ENCODE data around the gene DPP8.

DPP8 gene

DNA sequence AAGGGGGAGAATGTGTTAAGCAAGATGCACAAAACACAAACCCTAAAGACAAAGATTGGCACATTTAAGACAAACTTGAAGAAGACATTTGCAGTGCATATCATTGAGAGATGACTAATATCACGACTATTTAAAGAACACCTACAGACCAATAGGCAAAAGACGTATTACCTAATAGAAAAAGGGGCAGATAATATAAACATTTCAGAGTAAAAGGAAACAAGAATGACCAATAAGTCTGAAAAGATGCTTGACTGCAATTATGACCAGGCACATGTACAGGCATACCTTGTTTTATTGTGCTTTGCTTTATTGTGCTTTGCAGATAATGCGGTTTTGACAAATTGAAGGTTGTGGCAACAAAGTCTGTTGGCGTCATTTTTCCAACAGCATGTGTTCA, 17.7 kb upstream of the DPP8 start:
- TF ChIP-seq, protein P1, sequence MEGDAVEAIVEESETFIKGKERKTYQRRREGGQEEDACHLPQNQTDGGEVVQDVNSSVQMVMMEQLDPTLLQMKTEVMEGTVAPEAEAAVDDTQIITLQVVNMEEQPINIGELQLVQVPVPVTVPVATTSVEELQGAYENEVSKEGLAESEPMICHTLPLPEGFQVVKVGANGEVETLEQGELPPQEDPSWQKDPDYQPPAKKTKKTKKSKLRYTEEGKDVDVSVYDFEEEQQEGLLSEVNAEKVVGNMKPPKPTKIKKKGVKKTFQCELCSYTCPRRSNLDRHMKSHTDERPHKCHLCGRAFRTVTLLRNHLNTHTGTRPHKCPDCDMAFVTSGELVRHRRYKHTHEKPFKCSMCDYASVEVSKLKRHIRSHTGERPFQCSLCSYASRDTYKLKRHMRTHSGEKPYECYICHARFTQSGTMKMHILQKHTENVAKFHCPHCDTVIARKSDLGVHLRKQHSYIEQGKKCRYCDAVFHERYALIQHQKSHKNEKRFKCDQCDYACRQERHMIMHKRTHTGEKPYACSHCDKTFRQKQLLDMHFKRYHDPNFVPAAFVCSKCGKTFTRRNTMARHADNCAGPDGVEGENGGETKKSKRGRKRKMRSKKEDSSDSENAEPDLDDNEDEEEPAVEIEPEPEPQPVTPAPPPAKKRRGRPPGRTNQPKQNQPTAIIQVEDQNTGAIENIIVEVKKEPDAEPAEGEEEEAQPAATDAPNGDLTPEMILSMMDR (IDR thresholded peaks at IDR 0.05; ENCODE audit: insufficient read depth, low read depth, low read length, missing control alignments): no peak
- no peak overlapping the region for H3K4me3 ChIP-seq (ENCODE audit: low read depth, low read length)
- DNase-seq (ENCODE audit: low read depth): no peak

DNA sequence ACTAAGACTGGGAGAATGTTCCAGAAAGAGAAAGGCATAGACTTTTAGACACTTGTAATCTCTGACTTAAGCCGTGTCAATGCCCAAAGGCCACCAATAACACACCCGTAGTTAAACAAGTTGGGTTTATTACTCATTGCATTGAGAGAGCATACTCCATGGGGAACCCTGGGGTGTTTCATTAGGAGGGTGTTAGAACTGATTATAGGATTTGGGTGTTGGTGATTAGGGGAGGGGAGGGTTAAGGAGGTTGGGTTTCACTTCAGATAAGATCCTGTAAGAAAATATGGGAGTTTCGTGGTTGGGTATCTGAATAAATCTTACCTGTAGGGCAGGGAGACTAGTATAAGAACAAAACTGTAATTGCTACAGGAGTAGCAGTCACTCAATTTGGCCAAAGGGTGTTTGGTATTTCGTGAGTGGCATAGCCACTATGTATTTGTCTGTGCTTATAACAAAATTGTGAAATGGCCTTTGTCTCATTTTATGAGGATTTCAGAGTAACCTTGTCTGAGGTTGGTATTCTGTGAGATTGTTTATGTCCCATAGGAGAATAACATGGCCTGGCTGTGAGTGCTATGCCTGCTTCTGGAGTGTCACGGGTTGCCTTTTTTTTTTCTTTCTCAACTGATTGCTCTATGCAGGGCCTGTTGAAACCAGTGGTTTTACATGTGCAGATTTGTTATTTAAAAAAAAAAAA, 15.7 kb upstream of the DPP8 start:
- TF ChIP-seq, protein P1 (IDR thresholded peaks at IDR 0.05; ENCODE audit: insufficient read depth, low read depth, low read length, missing control alignments): no peak
- no peak overlapping the region for H3K4me3 ChIP-seq (ENCODE audit: low read depth, low read length)
- DNase-seq (ENCODE audit: low read depth): no peak

DNA sequence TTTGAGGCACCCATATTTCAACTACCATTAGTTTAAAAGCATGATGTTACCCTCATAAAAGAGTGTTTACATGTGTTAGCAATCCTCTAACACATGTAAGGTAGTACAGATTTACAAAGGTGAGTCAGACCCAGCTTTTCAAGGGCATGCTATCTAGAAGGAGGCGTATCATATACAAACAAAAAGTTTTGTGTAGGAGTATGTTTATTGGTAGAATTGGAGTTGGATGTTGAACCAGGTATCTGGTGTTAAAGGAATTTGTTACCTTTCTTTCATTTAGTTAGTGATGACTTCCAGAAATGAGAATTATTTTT, 15.2 kb upstream of the DPP8 start:
- TF ChIP-seq, protein P1 (IDR thresholded peaks at IDR 0.05; ENCODE audit: insufficient read depth, low read depth, low read length, missing control alignments): no peak
- no peak overlapping the region for H3K4me3 ChIP-seq (ENCODE audit: low read depth, low read length)
- DNase-seq (ENCODE audit: low read depth): peak; percentile 22

DNA sequence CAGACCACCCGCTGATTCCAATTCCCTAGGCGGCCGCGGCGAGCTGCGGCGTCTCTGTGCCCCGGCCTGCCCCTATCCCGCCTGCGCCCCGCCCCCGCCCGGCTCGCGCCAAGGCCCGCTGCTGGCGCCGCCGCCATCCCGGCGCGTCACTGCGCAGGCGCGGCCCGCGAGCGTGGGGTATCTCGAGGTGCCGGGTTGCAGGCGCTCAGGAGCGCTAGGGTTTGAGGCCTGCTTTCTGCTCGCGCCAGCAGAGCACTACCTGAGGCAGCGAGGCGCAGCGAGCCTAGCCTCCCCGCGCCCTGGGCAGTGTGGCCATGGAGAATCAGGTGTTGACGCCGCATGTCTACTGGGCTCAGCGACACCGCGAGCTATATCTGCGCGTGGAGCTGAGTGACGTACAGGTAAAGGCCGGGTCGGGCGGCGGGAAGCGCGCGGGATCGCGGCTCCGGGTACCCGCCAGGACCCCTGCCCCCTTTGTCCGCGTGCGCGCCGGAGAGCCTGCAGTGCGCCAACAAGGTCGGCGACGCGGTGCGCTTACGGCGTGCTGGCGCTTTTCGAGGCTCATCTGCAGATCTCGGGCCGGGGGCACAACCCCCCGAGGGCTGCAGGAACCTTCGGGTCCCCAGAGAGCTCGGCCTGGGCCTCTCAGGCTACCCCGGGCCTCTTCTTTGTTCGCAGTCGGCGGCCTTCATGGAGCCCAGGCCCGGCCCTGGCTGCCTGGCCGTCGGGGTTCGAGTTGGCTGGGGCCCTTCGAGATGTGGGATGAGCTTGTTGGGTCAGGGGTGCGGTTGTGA, 13.0 kb upstream of the DPP8 start, which contains the start of gene HACD3:
HACD3 (plus strand) TSS at position 146 of the 794 bp plus-strand sequence; CDS start at position 315, 169 bp downstream.
- H3K4me3 ChIP-seq (ENCODE audit: low read depth, low read length): peak within 1 kb of the TSS; percentile 98
- TF ChIP-seq, protein P1 (IDR thresholded peaks at IDR 0.05; ENCODE audit: insufficient read depth, low read depth, low read length, missing control alignments): no peak
- DNase-seq (ENCODE audit: low read depth): peak; percentile 93

DNA sequence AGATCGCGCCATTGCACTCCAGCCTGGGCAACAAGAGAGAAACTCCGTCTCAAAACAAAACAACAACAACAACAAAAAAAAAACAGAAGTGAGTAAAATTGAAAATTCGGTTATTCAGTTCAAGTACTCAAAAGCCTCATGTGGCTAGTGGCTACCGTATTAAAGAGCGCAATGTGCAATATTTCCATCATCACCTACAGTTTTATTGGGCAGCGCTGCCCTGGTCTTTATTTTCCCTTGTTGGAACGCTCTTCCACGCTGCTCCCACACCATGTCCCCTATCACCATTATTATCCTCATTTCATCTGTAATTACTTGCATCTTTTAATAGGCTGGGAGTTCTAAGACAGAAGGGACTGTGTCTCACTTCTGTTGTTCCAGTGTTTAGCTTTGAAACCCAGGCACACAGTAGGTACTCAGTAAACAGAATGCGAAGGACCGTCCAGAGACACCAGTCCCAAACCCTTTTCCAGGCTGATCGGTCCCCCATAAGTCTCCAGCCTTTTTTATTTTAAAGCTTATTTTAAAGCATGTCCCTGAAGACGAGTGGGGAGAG, 12.4 kb upstream of the DPP8 start:
- DNase-seq (ENCODE audit: low read depth): peak; percentile 35
- H3K4me3 ChIP-seq (ENCODE audit: low read depth, low read length): peak overlapping the region; percentile 98
- TF ChIP-seq, protein P1 (IDR thresholded peaks at IDR 0.05; ENCODE audit: insufficient read depth, low read depth, low read length, missing control alignments): no peak

DNA sequence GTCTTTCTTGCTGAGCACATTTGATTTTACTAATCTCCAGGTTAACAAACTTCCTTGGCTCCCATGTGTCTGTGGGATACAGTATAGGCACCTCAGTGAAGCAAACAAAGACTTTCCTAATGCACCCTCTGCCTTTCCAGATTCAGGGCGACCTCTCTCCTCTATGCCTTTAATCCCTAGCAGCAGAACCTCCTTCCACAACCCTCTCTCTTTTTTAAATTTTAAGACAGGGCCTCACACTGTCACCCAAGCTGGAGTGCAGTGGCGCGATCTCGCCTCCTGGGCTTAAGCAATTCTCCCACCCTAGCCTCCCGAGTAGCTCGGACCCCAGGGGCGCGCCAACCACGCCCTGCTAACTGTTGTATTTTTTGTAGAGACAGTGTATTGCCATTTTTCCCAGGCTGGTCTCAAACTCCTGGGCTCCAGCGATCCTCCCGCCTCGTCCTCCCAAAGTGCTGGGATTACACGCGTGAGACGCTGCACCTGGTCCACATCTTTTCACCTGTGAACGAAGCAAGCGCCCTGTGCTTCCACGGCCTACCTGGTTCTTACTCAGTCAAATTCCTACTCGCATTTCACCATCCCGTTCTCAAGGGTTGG, 11.1 kb upstream of the DPP8 start:
- no peak overlapping the region for H3K4me3 ChIP-seq (ENCODE audit: low read depth, low read length)
- TF ChIP-seq, protein P1 (IDR thresholded peaks at IDR 0.05; ENCODE audit: insufficient read depth, low read depth, low read length, missing control alignments): no peak
- no peak for DNase-seq (ENCODE audit: low read depth)
